Ascending aorta (tissue), 2 donors: ENCODE results near the gene SLC35C1. TPM values are rescaled to one million over a fixed set of nuclear protein-coding genes. Genes with fewer than 3 reads are reported as not detected.
"Not testable (repeated sequence)": the region's sequence is repeated elsewhere in the genome, so short reads cannot be mapped to it uniquely, and the experiment has no call there.

Experiments used
- DNase-seq, 2 donors: peaks; one replicate each; pipeline ENCODE4 v3.0.0-alpha.2; 2019; ENCODE audit warnings: low spot score in 2 of 2
- H3K27ac ChIP-seq, 2 donors: fragments of 200-600 bp; sonication (generic); one replicate each; pipeline ENCODE4 v1.5.1; 2016 to 2017; ENCODE audit warnings: mild to moderate bottlenecking in 1 of 2
- H3K27me3 ChIP-seq: fragments of 200-600 bp; sonication (generic); one replicate; pipeline ENCODE4 v1.5.1; 2017
- H3K36me3 ChIP-seq, 2 donors: fragments of 200-600 bp; sonication (generic); one replicate each; pipeline ENCODE4 v1.5.1; 2016
- H3K4me1 ChIP-seq, 2 donors: fragments of 200-600 bp; sonication (generic); one replicate each; pipeline ENCODE4 v1.5.1; 2016 to 2017; ENCODE audit warnings: mild to moderate bottlenecking in 1 of 2
- H3K4me3 ChIP-seq, 2 donors: fragments of 200-600 bp; sonication (generic); one replicate each; pipeline ENCODE4 v1.5.1; 2016 to 2017; ENCODE audit warnings: mild to moderate bottlenecking in 1 of 2
- H3K9me3 ChIP-seq, 2 donors: fragments of 200-600 bp; sonication (generic); one replicate each; pipeline ENCODE4 v1.5.1; 2016
- CTCF ChIP-seq, 3 experiments: fragments of 200-600 bp in 2 of 3; fragments of 450-650 bp in 1 of 3; sonication (generic) in 2 of 3; IDR thresholded peaks; one replicate each; pipeline ENCODE4 v1.5.1; 2016 to 2019; ENCODE audit warnings: antibody characterized with exemption in 3 of 3, mild to moderate bottlenecking in 1 of 3, moderate library complexity in 1 of 3
- intact Hi-C: fragments of 100-400 bp; cut with DNase I; formaldehyde crosslinking; loops from one replicate; pipeline ENCODE4 v1.15.1; 2023
- total RNA-seq: library from RNA; depleted of rRNA; stranded (reverse); fragments of >200 nt; gene quantifications from one replicate; pipeline ENCODE4 v1.1.0, GENCODE V29; 2016

The SLC35C1 gene
- total RNA-seq, 1 donor from 2014 or later = 47.7 TPM

GRCh38 chr11:45828996-45829395, 24.0 kb downstream of the SLC35C1 start:
- intact Hi-C loops = no loop called here
- Histone ChIP-seq H3K4me3 (no peak overlapping the region), H3K27ac (no peak overlapping the region), H3K9me3 (no peaks in the 10 kb centered on the region), H3K36me3 (no peaks in the 10 kb centered on the region), H3K27me3 (no peaks in the 10 kb centered on the region), H3K4me1 (no peaks in the 10 kb centered on the region)
- DNase-seq = no peak
- TF ChIP-seq CTCF (IDR thresholded peaks at IDR 0.05) = no peak

DNA sequence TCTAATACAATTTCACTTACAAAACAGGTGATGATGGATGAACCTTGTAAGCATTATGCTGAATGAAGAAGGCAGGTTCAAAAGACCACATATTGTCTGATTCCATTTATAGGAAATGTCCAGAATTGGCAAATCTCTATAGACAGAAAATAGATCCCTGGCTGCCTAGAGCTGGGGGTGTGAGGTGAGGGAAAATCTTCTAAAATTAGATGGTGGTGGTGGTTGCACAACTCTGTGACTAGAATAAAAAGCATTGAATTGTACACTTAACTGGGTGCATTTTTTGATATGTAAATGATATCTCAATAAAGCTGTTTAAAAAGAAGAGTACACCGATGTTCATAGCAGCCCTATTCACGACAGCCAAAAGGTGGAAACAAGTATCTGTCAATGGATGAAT, 25.6 kb downstream of the SLC35C1 start:
- H3K4me3 ChIP-seq = no peak overlapping the region
- H3K27ac ChIP-seq = no peak overlapping the region
- DNase-seq = no peak
- no peaks in the 10 kb centered on the region for H3K9me3 ChIP-seq
- H3K27me3 ChIP-seq = no peaks in the 10 kb centered on the region
- no peaks in the 10 kb centered on the region for H3K4me1 ChIP-seq
- TF ChIP-seq CTCF (IDR thresholded peaks at IDR 0.05) = no peak
- H3K36me3 ChIP-seq = no peaks in the 10 kb centered on the region
- intact Hi-C loops = no loop called here

DNA sequence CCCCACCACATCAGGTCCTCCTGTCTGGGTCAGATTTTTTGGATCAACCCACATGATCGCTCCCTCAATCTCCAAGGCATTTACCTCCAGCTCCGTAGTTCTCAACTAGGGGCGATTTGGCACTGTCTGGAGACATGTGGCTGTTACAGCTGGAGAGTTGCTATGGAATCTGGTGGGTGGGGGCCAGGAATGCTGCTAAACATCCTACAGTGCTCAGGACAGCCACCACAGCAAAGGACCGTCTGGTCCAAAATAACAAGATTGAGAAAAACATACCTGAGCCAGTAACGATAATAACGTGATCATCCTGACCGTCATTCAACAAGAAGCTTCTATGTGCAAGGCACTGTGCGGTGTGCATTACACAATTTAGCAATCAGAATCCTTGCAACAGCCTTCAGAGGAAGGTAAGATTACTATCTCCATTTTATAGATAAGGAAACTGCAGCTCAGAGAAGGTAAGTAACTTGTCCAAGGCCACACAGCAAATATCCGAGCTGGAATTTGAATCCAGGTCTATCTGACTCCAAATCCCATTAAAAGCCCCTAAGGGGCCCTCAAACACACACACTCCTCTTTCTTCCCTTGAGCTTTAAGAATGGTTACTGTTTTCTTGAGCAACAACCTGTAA, 28.0 kb downstream of the SLC35C1 start:
- H3K27ac ChIP-seq = no peak overlapping the region
- no peaks in the 10 kb centered on the region for H3K27me3 ChIP-seq
- H3K36me3 ChIP-seq = no peaks in the 10 kb centered on the region
- no peaks in the 10 kb centered on the region for H3K9me3 ChIP-seq
- no peak for TF ChIP-seq CTCF (IDR thresholded peaks at IDR 0.05)
- no peak for DNase-seq
- no peaks in the 10 kb centered on the region for H3K4me1 ChIP-seq
- H3K4me3 ChIP-seq = no peak overlapping the region
- intact Hi-C loops = no loop called here

GRCh38 chr11:45833761-45834160, 28.8 kb downstream of the SLC35C1 start:
- intact Hi-C loops = no loop called here
- no peak for TF ChIP-seq CTCF (IDR thresholded peaks at IDR 0.05)

DNA sequence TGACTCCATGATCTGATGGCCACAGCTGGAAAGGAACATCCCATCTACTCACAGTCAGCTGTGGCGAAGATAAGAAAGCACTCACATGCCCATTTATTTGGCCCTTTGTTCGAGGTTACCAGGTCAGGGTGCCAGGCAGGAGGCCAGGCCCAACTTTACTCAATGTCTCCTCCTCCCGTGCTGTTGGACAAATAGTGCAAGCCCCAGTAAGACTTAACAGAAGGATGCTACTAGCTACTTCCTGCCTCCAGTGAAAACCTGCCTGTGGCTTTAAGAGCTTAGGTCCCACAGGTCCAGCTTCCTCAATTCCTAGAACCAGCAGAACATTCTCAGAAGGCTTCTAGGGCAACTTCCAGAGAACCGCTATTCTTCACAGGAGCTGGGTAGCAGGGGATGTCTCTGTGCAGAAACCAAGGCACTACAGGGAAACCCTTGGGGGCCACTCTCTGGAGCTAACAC, 29.4 kb downstream of the SLC35C1 start:
- no peak for DNase-seq
- intact Hi-C loops = no loop called here
- no peaks in the 10 kb centered on the region for H3K9me3 ChIP-seq
- no peak overlapping the region for H3K27ac ChIP-seq
- no peaks in the 10 kb centered on the region for H3K27me3 ChIP-seq
- H3K4me3 ChIP-seq = no peak overlapping the region
- no peaks in the 10 kb centered on the region for H3K36me3 ChIP-seq
- no peak for TF ChIP-seq CTCF (IDR thresholded peaks at IDR 0.05)
- no peaks in the 10 kb centered on the region for H3K4me1 ChIP-seq

More at GRCh38 chr11:45833761-45834160, 28.8 kb downstream of the SLC35C1 start:
- Histone ChIP-seq H3K27me3 (no peaks in the 10 kb centered on the region), H3K4me1 (no peaks in the 10 kb centered on the region), H3K9me3 (no peaks in the 10 kb centered on the region), H3K4me3 (no peak overlapping the region), H3K36me3 (no peaks in the 10 kb centered on the region), H3K27ac (no peak overlapping the region)
- DNase-seq = no peak

- H3K4me1 ChIP-seq = no peaks in the 10 kb centered on the region
- H3K4me3 ChIP-seq = no peak overlapping the region
- no peaks in the 10 kb centered on the region for H3K27me3 ChIP-seq
- no peak for TF ChIP-seq CTCF (IDR thresholded peaks at IDR 0.05)
- no peak overlapping the region for H3K27ac ChIP-seq
- DNase-seq = no peak
- intact Hi-C loops = no loop called here
- H3K9me3 ChIP-seq = no peaks in the 10 kb centered on the region
- H3K36me3 ChIP-seq = no peaks in the 10 kb centered on the region
Measured at GRCh38 chr11:45839204-45839603, 34.3 kb downstream of the SLC35C1 start.

GRCh38 chr11:45840251-45840650, 35.3 kb downstream of the SLC35C1 start:
- not testable (repeated sequence) for H3K4me3 ChIP-seq
- intact Hi-C loops = loop anchor here (5.0 to 10.0 kb wide), 4 partner anchors 282 to 1575 kb away; partner anchors contain the start of genes PACSIN3 and PHF21A

More at GRCh38 chr11:45840251-45840650, 35.3 kb downstream of the SLC35C1 start:
- H3K4me1 ChIP-seq, H3K9me3 ChIP-seq, H3K36me3 ChIP-seq, DNase-seq, H3K27me3 ChIP-seq, H3K27ac ChIP-seq: not testable (repeated sequence)
